Kidney epithelial cell (primary cell): ENCODE measurements around the gene SLC16A1. TPM values are rescaled to one million over a fixed set of nuclear protein-coding genes. Genes with fewer than 3 reads are reported as not detected.
"Not testable (repeated sequence)": the region's sequence is repeated elsewhere in the genome, so short reads cannot be mapped to it uniquely, and the experiment has no call there.

Experiments
- DNase-seq: peaks from one replicate; pipeline ENCODE4 v3.0.0-alpha.2; 2010; ENCODE audit warnings: low read depth
- H3K27me3 ChIP-seq: 2 replicates; pipeline ENCODE4 v1.6.0; 2011; ENCODE audit warnings: low read length; ENCODE audit not compliant: control insufficient read depth, insufficient read depth
- H3K36me3 ChIP-seq: 2 replicates; pipeline ENCODE4 v1.5.1; 2011; ENCODE audit warnings: low read length; ENCODE audit not compliant: control insufficient read depth, insufficient read depth
- H3K4me3 ChIP-seq: 2 replicates; pipeline ENCODE4 v1.5.1; 2011; ENCODE audit warnings: low read depth, mild to moderate bottlenecking, control low read depth, low read length
- total RNA-seq: library from RNA; depleted of rRNA; stranded (reverse); fragments of >200 nt; gene quantifications from 2 replicates; pipeline ENCODE4 v1.2.3, GENCODE V29; 2015
- TF ChIP-seq, protein P1 (sequence below): IDR thresholded peaks from 2 replicates; pipeline ENCODE4 v1.5.1; 2011; ENCODE audit warnings: mild to moderate bottlenecking, moderate library complexity, low read length, control low read depth, inconsistent platforms; ENCODE audit not compliant: insufficient read depth, poor library complexity, severe bottlenecking

The SLC16A1 gene
- total RNA-seq, 1 donor from 2014 or later: 93.6 TPM

DNA sequence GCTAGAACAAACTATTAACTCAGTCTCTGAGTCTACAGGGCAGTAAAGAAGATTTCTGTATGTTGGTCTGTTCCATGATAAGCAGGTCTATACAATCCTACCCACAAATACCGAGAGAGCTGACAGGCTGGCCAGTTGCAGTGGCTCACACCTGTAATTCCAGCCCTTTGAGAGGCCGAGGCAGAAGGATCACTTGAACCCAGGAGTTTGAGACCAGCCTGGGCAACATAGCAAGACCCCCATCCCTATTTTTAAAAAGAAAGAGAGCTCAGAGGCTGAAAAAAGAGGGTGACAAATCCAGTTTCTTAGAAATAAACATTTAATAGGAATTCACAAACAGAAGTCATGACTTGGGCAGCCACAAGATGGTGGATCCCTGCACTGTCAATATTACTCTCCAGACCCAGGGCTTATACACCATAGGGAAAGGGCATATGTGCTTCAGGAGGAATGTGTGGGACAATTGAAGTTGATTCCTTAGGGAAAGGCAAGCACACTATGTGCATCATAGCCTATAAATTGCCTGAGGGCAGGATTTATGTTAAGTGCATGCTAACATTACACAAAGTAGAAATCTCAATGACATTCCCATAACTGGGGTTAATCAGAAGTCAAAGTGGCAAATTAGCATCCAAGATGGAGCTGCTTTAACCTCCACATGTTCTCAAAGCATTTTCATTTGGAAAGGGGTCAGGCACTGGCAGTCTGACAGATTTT, 66.8 kb downstream of the SLC16A1 start:
- TF ChIP-seq, protein P1, sequence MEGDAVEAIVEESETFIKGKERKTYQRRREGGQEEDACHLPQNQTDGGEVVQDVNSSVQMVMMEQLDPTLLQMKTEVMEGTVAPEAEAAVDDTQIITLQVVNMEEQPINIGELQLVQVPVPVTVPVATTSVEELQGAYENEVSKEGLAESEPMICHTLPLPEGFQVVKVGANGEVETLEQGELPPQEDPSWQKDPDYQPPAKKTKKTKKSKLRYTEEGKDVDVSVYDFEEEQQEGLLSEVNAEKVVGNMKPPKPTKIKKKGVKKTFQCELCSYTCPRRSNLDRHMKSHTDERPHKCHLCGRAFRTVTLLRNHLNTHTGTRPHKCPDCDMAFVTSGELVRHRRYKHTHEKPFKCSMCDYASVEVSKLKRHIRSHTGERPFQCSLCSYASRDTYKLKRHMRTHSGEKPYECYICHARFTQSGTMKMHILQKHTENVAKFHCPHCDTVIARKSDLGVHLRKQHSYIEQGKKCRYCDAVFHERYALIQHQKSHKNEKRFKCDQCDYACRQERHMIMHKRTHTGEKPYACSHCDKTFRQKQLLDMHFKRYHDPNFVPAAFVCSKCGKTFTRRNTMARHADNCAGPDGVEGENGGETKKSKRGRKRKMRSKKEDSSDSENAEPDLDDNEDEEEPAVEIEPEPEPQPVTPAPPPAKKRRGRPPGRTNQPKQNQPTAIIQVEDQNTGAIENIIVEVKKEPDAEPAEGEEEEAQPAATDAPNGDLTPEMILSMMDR: no peak
- H3K36me3 ChIP-seq: no peaks in the 10 kb centered on the region
- DNase-seq: no peak
- H3K4me3 ChIP-seq: no peak overlapping the region
- H3K27me3 ChIP-seq: no peaks in the 10 kb centered on the region

DNA sequence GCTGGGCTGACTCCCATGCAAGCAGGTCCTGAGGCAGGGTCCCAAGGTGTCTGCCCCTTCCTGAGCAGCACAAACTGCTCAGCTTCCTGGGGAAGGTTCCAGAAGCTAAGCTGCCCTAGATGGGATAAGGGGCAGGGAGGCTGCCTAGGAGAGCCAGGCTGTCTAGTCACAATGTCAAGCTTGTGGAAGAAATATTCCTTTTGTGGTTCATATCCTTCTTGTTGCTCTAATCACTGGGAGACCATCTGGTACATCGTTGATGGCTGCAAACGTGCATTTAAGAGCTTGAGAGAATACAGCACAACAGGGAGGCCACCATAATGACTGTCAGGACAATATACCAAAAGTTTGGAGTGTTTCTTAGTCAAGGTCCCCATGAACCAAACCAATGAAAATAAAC, 67.4 kb downstream of the SLC16A1 start:
- no peak for DNase-seq
- Histone ChIP-seq H3K36me3 (no peaks in the 10 kb centered on the region), H3K4me3 (no peak overlapping the region), H3K27me3 (no peaks in the 10 kb centered on the region)
- TF ChIP-seq, protein P1: no peak

GRCh38 chr1:112887599-112888283, 68.3 kb downstream of the SLC16A1 start:
- H3K36me3 ChIP-seq: no peaks in the 10 kb centered on the region
- DNase-seq: no peak
- TF ChIP-seq, protein P1: no peak
- H3K4me3 ChIP-seq: no peak overlapping the region
- no peaks in the 10 kb centered on the region for H3K27me3 ChIP-seq

- DNase-seq, H3K36me3 ChIP-seq, H3K4me3 ChIP-seq, H3K27me3 ChIP-seq: not testable (repeated sequence)
These were observed 71.0 kb downstream of the SLC16A1 start for GRCh38 chr1:112884996-112885395.

DNA sequence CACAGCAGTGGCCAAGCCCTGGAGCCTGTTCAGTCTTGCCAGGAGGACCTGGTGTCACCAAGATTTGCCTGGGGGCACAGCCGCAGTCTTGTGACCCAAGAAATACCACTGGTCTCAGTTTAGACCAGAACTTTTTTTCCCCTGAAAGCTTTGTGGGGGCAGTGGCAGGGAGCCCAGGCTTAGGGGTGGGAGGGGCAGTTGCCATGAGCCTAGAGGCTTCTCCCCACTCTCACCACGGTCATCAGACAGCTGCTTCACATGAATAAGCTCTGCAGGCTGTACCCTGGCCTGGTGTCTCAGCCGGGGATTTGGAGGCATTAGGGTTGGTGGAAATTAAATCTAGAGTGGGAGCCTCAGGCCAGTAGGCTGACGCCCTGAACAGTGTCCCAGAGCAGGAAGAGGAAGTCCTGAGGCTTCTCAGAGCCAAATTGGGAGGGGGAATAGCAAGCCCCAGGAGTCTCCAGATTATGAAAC, 73.7 kb downstream of the SLC16A1 start:
- DNase-seq: no peak
- Histone ChIP-seq H3K27me3 (no peaks in the 10 kb centered on the region), H3K36me3 (no peaks in the 10 kb centered on the region), H3K4me3 (no peak overlapping the region)
- TF ChIP-seq, protein P1: no peak

GRCh38 chr1:112881742-112882127, 74.3 kb downstream of the SLC16A1 start:
- DNase-seq: no peak
- Histone ChIP-seq H3K36me3 (no peaks in the 10 kb centered on the region), H3K4me3 (no peak overlapping the region), H3K27me3 (no peaks in the 10 kb centered on the region)
- TF ChIP-seq, protein P1: no peak
